GM18517 (cell line): ENCODE results near the gene TGFB2.

Experiments used
- ATAC-seq: cut with Tn5 transposase; IDR thresholded peaks from one replicate; pipeline ENCODE4 v1.9.1; 2021; ENCODE audit warnings: mild to moderate bottlenecking, moderate library complexity; ENCODE audit not compliant: unreplicated experiment

TGFB2 gene

DNA sequence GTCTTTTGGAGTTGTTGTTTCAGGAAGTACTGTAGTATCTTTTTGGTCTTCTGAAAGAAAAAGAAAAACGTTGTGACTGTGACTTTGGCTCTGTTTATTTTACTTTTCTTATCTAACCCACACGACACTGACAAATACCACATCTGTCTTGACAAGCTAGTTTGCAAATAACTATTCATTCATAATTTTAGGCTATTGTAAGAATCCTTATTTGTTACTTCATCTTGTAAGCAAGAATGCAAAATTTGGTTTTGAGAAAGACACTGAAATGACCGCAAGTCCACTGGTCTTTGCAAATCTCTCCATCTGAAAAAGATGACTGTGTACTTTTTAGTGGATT is 12.7 kb downstream of the TGFB2 start:
- ATAC-seq, result no peak

- ATAC-seq, result no peak
Measured at GRCh38 chr1:218361298-218362065, 16.3 kb downstream of the TGFB2 start.

- no peak for ATAC-seq
Measured at GRCh38 chr1:218362418-218363076, 17.4 kb downstream of the TGFB2 start.

DNA sequence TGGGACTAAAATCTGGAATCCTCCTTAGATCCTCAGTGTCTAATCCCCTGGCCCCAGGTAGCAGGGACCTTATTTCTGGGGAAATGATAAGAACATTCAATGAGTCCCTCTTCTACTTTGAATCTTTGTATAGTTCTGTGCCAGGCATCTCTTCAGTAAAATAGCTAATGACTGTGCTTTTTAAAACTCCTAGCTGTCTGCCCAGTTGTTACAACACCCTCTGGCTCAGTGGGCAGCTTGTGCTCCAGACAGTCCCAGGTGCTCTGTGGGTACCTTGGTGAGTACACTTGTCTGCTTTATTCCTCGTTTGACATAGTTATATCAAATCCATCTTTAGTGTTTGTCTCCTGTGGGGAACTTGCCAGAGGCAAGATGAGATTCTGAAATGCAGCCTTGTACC is 18.0 kb downstream of the TGFB2 start:
- ATAC-seq, result no peak

DNA sequence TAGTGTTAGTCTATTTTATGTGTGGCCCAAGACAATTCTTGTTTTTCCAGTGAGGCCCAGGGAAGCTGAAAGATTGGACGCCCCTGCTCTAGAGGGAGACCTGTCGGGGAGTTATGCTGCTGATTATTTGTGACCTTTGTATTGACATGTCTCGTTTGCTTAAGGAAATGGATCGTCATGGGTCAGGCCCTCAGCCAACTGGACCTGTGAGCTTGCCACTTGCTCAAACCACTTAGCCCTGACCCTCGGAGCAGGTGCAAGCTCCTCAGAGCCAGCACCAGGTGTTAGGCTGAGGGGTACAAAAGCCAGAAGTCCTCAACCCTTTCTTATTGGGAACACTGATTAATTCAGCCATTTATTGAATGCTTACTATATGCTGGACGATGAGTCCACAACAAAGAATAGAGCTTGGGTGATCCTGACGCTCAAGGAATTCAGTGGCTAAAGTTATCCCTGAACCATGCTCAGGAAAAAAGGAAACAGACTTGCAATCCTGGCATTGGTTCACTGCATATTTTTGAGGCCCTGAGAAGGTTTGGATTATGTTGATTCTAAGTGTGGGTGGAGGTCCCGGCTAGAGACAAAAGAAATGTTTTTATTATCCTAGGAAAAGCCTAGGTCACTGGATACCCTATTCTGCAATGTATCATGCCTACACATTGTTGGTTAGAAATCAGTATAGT is 19.0 kb downstream of the TGFB2 start:
- no peak for ATAC-seq

DNA sequence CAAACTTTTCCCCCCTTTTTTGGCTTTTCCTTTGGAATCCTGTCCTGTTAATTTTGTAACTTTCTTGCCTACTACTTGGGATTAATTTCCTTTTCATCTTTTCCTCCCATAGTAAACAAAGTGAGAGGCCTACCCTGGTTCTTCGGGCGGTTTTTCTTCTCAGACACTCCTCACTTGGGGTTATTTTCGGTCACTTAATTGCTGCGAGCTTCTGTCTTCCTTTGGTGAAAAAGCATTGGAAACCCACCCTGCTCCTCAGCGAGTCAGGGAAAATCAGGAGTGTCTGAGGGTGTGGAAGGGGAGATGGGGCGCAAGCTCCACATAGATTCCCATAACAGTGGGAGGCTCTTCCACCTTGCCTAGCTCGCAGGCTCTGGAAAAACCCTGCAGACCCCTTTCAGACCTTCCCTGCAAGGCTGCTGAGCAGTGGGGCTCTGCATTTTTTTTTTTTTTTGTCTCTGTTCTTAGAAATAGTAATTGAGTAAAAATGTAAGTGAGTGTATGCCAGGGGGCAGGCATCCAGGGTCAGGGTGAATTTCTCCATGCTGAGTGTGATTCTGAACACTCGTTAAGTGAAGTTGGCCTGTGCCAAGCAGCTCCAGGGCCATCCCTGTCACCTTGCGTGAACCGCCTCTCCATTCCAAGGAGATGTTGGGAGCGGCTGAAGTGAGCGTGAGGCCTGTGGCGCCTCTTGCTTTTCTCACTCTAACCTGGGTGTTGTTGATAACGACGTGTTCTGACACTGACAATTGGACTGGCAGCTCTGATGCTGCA is 20.3 kb downstream of the TGFB2 start:
- ATAC-seq, result no peak

DNA sequence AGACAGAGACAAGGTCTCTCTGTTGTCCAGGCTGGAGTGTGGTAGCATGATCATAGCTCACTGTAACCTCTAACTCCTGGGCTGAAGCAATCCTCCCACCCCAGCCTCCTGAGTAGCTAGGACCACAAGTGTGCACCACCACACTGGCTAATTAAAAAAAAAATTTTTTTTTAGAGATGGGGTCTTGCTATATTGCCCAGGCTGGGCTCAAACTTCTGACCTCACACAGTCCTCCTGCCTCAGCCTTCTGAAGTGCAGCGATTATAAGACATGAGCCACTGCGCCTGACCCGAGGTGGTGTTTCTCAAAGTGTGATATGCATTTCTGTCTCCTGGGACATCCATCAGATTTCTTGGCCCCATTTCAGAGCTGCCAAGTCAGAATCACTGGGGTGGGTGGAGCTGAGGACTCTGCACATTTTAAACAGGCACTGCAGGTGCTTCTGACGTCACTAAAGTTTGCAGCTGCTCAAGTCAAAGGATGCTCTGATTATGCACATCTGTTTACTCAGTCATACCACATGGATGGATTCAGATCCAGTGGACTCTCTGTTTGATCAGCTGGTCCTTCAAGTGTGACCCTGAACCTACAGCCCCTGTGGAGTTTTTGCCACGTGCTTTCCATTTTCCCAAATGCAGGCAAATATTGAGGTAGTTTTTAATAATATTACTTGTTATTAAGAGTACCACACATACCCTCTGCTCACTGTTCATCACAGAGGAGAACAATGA is 21.4 kb downstream of the TGFB2 start:
- ATAC-seq, result no peak

- ATAC-seq, result no peak
Measured at GRCh38 chr1:218367118-218367517, 22.0 kb downstream of the TGFB2 start.

DNA sequence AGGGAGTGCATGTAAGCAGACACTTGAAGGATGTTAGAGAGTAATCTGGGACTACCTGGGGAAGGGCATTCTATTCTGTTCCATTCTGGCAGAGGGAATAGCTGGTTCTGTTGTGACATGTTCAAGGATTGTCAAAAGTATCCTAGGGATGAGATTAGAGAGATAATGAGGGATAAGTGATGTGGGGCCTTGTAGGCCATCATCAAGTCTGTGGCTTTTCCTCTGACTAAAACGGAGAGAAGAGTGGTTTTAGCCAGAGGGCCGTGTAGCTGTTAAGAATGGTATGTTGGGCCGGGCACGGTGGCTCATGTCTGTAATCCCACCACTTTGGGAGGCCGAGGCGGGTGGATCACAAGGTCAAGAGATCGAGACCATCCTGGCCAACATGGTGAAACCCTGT is 23.6 kb downstream of the TGFB2 start:
- ATAC-seq, result no peak

- no peak for ATAC-seq
Measured at GRCh38 chr1:218369688-218370511, 24.8 kb downstream of the TGFB2 start.

- no peak for ATAC-seq
Measured at GRCh38 chr1:218371927-218372672, 27.0 kb downstream of the TGFB2 start.

GRCh38 chr1:218374401-218375353 is 29.5 kb downstream of the TGFB2 start:
- ATAC-seq, result no peak

DNA sequence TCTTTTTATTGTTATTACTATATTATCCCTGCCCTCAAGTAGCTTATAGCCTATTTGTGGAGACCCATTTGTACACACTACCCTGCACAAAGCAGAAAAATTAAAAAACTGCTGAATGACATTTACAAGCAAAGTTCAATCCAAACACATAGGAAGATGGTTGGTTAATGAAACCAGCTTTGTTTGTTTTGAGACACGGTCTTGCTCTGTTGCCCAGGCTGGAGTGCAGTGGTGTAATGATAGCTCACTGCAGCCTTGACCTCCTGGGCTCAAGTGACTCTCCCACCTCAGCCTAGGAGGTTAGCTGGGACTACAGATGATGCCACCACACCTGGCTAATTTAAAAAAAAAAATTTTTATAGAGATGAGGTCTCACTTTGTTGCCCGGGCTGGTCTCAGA is 31.6 kb downstream of the TGFB2 start:
- ATAC-seq, result peak; percentile 15

DNA sequence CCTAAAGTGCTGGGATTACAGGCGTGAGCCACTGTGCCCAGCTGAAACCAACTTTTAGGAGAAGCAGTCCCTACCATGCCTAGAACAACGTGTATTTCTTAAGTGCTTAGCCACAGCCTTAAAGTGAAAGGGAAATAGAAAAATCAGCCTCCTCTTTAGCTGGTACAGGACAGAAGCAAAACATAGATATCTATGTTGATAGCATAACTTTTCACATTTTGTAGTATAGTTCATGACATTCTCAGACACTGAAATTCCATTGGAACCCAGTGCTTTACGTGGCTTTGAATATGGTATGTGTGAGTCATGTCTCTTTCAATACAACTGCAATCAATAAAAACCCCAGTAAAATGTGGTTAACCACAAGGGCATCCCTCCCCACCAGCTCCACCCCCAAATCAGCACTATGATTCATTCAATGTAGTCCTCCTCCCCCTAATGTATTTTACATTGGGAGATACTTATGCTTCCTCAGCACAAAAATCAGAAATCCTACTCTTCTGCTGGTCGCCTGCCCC is 32.1 kb downstream of the TGFB2 start:
- peak; percentile 89 for ATAC-seq

- ATAC-seq, result no peak
Measured at GRCh38 chr1:218380125-218380977, 35.2 kb downstream of the TGFB2 start.

GRCh38 chr1:218382261-218382660 is 37.1 kb downstream of the TGFB2 start:
- no peak for ATAC-seq

DNA sequence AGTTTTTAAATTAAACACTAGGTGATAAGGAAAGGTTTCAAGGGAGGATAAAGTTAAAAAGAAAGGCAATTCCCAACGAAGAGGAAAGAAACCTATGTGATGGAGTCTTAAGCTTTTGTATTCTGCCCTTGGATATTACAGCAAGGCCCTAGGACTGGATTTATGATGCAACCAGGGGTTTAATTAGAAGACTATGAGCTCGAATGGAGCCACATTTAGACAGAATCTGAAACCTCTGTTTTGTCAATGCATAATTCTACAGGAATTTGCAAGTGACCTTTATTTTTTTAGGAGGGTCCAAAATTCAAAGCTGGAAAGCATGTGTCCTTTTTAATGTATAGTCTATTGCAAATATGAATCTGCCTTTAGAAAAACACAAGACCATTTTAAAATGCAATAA is 37.9 kb downstream of the TGFB2 start:
- no peak for ATAC-seq
